ENCODE data around the gene SLC39A1.
A peak's percentile ranks its signal among the peaks of the same experiment; 100 is the strongest.
"Not testable (repeated sequence)": the region's sequence is repeated elsewhere in the genome, so short reads cannot be mapped to it uniquely, and the experiment has no call there.

The SLC39A1 gene, protein sequence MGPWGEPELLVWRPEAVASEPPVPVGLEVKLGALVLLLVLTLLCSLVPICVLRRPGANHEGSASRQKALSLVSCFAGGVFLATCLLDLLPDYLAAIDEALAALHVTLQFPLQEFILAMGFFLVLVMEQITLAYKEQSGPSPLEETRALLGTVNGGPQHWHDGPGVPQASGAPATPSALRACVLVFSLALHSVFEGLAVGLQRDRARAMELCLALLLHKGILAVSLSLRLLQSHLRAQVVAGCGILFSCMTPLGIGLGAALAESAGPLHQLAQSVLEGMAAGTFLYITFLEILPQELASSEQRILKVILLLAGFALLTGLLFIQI

DNA sequence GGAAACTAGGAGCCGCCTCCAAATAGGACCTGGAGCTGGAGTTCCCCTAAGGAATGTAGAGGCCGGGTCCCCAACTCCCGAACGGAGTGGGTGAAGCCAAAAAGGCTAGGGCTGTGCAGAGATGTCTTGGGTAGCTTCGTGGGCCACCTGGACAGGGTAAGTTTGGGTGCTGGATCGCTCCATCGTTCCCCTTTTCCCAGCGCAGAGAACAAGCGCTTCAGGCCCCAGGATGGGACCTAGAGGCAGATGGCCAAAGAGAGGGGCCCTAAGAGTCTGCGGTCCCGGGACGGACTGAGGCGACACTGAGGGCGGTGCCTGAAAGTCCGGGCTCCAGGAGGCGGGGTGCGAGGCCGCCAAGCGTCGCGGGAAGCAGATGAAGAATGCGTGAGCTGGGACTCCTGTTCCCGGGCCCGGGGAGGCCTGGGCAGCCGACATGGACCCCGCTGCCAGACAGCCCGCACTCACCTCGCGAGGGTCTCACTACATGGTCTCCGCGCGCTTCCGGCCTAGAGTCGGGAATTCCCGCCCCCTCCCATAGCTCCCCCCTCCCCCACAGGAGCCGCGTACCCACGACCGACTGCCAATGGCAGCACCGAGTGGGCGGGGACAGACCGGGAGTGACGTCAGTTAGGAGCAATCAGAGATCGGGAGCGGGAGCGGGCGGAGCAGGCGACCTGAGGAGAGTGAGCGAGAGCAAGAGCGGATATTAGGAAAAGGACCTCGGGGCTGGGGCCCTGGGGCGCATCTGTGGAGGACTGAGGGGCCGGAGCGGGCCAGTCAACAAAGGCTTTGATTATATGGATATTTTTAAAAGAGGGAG lies at the start of gene SLC39A1:
Gene SLC39A1 (minus strand): TSS at position 508 of the 820 bp plus-strand sequence. CDS start 822 bp downstream, outside the sequence.
- TF ChIP-seq, protein P1, sequence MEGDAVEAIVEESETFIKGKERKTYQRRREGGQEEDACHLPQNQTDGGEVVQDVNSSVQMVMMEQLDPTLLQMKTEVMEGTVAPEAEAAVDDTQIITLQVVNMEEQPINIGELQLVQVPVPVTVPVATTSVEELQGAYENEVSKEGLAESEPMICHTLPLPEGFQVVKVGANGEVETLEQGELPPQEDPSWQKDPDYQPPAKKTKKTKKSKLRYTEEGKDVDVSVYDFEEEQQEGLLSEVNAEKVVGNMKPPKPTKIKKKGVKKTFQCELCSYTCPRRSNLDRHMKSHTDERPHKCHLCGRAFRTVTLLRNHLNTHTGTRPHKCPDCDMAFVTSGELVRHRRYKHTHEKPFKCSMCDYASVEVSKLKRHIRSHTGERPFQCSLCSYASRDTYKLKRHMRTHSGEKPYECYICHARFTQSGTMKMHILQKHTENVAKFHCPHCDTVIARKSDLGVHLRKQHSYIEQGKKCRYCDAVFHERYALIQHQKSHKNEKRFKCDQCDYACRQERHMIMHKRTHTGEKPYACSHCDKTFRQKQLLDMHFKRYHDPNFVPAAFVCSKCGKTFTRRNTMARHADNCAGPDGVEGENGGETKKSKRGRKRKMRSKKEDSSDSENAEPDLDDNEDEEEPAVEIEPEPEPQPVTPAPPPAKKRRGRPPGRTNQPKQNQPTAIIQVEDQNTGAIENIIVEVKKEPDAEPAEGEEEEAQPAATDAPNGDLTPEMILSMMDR (IDR thresholded peaks at IDR 0.05; ENCODE audit: borderline replicate concordance, insufficient read depth, low read depth, low read length): no peak
- peak within 1 kb of the TSS; percentile 83 for H3K4me3 ChIP-seq (ENCODE audit: low read depth, low read length)

DNA sequence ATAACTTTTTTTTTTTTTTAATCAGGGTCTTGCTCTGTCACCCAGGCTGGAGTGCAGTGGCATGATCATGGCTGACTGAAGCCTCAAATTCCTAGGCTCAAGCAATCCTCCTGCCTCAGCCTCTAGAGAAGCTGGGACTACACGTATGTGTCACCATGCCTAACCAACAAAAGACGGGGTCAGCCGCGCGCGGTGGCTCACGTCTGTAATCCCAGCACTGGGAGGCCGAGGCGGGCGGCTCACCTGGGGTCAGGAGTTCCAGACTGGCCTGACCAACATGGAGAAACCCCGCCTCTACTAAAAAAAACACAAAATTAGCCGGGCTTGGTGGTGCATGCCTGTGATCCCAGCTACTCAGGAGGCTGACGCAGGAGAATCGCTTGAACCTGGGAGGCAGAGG lies 49.2 kb upstream of the SLC39A1 start:
- not testable (repeated sequence) for H3K4me3 ChIP-seq (ENCODE audit: low read depth, low read length)

DNA sequence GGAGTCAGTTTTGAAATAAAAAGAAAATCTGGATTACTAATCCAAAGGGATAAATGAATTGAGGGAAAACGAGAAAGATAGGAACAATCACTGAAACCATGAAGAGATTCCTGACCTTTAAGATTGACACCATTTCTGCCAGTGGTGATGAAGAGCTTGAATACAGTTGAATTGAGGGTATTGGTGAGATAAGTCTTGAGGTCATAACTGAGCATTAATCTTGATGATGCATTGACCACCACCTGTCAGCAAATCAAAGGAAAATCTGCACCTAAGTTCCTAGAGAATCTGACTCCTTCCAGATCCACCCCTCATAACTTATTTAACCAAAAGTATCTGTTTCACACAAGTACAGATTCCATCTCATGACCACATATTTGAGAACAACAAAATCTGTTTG lies 48.8 kb upstream of the SLC39A1 start:
- no peak overlapping the region for H3K4me3 ChIP-seq (ENCODE audit: low read depth, low read length)
- TF ChIP-seq, protein P1 (IDR thresholded peaks at IDR 0.05; ENCODE audit: borderline replicate concordance, insufficient read depth, low read depth, low read length): no peak

DNA sequence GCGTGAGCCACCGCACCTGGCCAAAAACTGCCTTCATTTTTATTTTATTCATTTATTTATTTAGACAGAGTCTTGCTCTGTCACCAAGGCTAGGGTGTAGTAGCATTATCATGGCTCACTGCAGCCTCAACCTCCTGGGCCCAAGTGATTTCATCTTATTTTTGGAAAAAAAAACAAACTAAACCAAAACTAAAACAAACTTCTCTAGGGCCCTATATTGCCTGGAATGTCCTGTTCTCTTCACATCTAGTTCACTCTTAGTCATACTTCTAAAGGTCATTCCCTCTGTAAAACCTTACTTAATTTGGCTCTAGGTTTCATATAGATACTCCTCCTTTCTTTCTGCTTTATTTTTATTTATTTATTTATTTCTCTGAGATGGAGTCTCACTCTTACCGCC lies 42.8 kb upstream of the SLC39A1 start:
- TF ChIP-seq, protein P1 (IDR thresholded peaks at IDR 0.05; ENCODE audit: borderline replicate concordance, insufficient read depth, low read depth, low read length): no peak

DNA sequence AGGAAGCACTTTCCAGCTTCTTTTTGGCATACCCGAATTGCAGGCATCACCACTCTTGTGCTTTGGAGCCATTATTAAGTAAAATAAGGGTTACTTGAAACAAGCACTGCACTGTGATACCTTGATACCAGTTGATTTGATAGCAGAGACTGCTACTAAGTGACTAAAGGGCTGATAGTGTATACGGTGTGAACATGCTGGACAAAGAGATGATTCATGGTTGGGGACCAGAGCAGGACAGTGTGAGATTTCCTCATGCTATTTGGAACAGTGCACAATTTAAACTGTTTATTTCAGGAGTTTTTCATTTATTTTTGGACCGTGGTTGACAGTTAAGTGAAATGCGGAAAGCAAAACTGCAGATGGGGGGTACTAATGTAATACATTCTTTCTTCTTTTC lies 37.1 kb upstream of the SLC39A1 start:
- H3K4me3 ChIP-seq (ENCODE audit: low read depth, low read length): no peak overlapping the region
- TF ChIP-seq, protein P1 (IDR thresholded peaks at IDR 0.05; ENCODE audit: borderline replicate concordance, insufficient read depth, low read depth, low read length): no peak

More for the DNA sequence above, 42.8 kb upstream of the SLC39A1 start:
- H3K4me3 ChIP-seq (ENCODE audit: low read depth, low read length): no peak overlapping the region

DNA sequence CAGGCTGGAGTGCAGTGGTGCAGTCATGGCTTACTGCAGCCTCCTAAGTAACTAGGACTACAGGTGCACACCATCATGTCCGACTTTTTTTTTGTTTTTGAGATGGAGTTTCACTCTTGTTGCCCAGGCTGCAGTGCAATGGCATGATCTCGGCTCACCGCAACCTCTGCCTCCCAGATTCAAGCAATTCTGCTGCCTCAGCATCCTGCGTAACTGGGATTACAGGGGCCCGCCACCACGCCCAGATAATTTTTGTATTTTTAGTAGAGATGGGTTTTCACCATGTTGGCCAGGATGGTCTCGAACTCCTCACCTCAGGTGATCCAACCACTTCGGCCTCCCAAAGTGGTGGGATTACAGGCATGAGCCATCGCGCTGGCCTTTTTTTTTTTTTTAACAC lies 33.5 kb upstream of the SLC39A1 start:
- not testable (repeated sequence) for H3K4me3 ChIP-seq (ENCODE audit: low read depth, low read length)

DNA sequence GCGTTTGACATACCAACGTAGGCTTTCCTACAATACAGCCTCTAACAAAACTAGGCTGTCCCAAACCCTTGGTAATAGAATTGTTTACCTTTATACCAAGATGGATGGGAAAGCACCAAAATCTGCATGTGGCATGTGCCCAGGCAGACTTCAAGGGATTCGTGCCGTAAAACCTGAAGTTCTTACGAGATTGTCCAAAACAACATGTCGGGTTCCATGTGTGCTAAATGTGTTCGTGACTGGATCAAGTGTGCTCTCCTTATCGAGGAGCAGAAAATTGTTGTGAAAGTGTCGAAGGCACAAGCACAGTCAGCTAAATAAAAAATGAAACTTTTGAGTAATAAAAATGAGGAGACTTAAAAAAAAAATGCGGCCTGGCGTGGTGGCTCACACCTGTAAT lies 32.3 kb upstream of the SLC39A1 start:
- no peak overlapping the region for H3K4me3 ChIP-seq (ENCODE audit: low read depth, low read length)
- TF ChIP-seq, protein P1 (IDR thresholded peaks at IDR 0.05; ENCODE audit: borderline replicate concordance, insufficient read depth, low read depth, low read length): no peak

DNA sequence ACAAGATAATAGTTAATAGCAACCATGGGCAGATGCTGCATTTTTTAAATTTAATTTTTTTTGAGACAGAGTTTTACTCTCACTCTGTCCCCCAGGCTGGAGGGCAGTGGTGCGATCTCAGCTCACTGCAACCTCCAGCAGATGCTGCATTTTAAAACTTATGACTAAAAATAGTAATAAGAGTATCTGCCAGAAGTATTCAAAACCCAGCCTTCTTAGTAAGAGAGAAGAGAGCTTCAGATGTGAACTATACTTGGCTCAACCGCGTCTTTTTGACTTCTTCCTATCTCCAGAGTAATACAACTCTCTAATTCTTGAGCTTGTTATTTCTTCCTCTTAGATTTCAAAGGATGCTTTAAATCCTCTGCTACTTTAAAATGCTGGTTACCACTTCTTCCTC lies 31.9 kb upstream of the SLC39A1 start:
- no peak overlapping the region for H3K4me3 ChIP-seq (ENCODE audit: low read depth, low read length)
- TF ChIP-seq, protein P1 (IDR thresholded peaks at IDR 0.05; ENCODE audit: borderline replicate concordance, insufficient read depth, low read depth, low read length): no peak

All from GM12875 (cell line).